Stimulated activated CD8-positive, alpha-beta memory T cell treated with anti-CD3 and anti-CD28 coated beads, Interleukin-15, amount 100 ng/mL, for 4 hours (primary cell): ENCODE results near the gene NUCKS1.

Source experiments
- DNase-seq, 2 donors: peaks; one replicate each; pipeline ENCODE4 v3.0.0-alpha.2; 2020; ENCODE audit warnings: low read depth in 2 of 2

The NUCKS1 gene

GRCh38 chr1:205750138-205751035, at the start of gene NUCKS1:
NUCKS1 (minus strand) TSS chr1:205750182; CDS start chr1:205749973, 209 bp downstream.
- peak; percentile 90 to 97 for DNase-seq

- DNase-seq, result no peak
Measured at GRCh38 chr1:205798577-205798976, 48.6 kb upstream of the NUCKS1 start.

- no peak for DNase-seq
Measured at GRCh38 chr1:205797168-205797567, 47.2 kb upstream of the NUCKS1 start.

GRCh38 chr1:205794011-205794730, 44.2 kb upstream of the NUCKS1 start:
- DNase-seq, result no peak

- DNase-seq, result no peak
Measured at GRCh38 chr1:205792961-205793673, 43.1 kb upstream of the NUCKS1 start.

- DNase-seq, result no peak
Measured at GRCh38 chr1:205792481-205792881, 42.5 kb upstream of the NUCKS1 start.

- peak; percentile 12 to 37 for DNase-seq
Measured at GRCh38 chr1:205791568-205792180, 41.7 kb upstream of the NUCKS1 start.

GRCh38 chr1:205787287-205787916, 37.4 kb upstream of the NUCKS1 start:
- DNase-seq, result no peak

- DNase-seq, result no peak
Measured at GRCh38 chr1:205786601-205787000, 36.6 kb upstream of the NUCKS1 start.

GRCh38 chr1:205785446-205785845, 35.5 kb upstream of the NUCKS1 start:
- DNase-seq, result no peak

GRCh38 chr1:205783904-205784303, 33.9 kb upstream of the NUCKS1 start:
- DNase-seq, result no peak

GRCh38 chr1:205783433-205783795, 33.4 kb upstream of the NUCKS1 start:
- no peak for DNase-seq

- DNase-seq, result no peak
Measured at GRCh38 chr1:205782627-205783432, 32.8 kb upstream of the NUCKS1 start.

- no peak for DNase-seq
Measured at GRCh38 chr1:205780335-205780734, 30.4 kb upstream of the NUCKS1 start.

GRCh38 chr1:205777994-205778393, 28.0 kb upstream of the NUCKS1 start:
- DNase-seq, result no peak

- no peak for DNase-seq
Measured at GRCh38 chr1:205775717-205776056, 25.7 kb upstream of the NUCKS1 start.

GRCh38 chr1:205775015-205775716, 25.2 kb upstream of the NUCKS1 start, which contains the start of gene RAB29:
RAB29 (minus strand) TSS chr1:205775482; CDS start chr1:205774956, 526 bp downstream.
- peak; percentile 64 to 79 for DNase-seq

GRCh38 chr1:205774198-205775014, 24.4 kb upstream of the NUCKS1 start:
- peak; percentile 14 to 16 for DNase-seq

- no peak for DNase-seq
Measured at GRCh38 chr1:205772607-205773032, 22.6 kb upstream of the NUCKS1 start.
